A549 (cell line): ENCODE results near the gene SEC22C. TPM values are rescaled to one million over a fixed set of nuclear protein-coding genes. Genes with fewer than 3 reads are reported as not detected.

ENCODE experiments used
- ATAC-seq, 2 experiments: fragments of 200-7000 bp in 1 of 2; fragments of >200 bp in 1 of 2; cut with Nextera tagmentation in 1 of 2; cut with Tn5 transposase in 1 of 2; 3 replicates each; pipeline versions ENCODE4 v1.8.0 to v1.9.1; 2018 to 2020; ENCODE audit warnings: mild to moderate bottlenecking in 1 of 2, moderate library complexity in 1 of 2
- CTCF ChIA-PET: fragments of 300-600 bp; sonication (Branson Sonifier 250); formaldehyde crosslinking; extraction: SDS; loops from one replicate; lab custom pipeline; 2021; ENCODE audit warnings: antibody characterized with exemption, inconsistent platforms; lab: Yijun Ruan, JAX
- POLR2A ChIA-PET: fragments of 350-600 bp; formaldehyde crosslinking; extraction: SDS; loops from one replicate; lab custom pipeline; 2021; ENCODE audit warnings: antibody characterized with exemption, inconsistent platforms; lab: Yijun Ruan, JAX
- DNase-seq, 2 experiments: peaks; one replicate each; pipeline versions ENCODE4 v3.0.0 to v3.0.0-alpha.2; 2011 to 2016; ENCODE audit warnings: low read depth in 1 of 2, low spot score in 1 of 2
- FAIRE-seq: peaks from 2 replicates; lab custom pipeline; 2011; peaks lifted over from hg19 to GRCh38; lab: Jason Lieb, UNC
- H3K27ac ChIP-seq, 2 experiments: fragments of >200 bp; sonication (Bioruptor Twin); formaldehyde crosslinking; 3 replicates each; pipeline ENCODE4 v1.5.1; 2016 to 2017
- H3K4me1 ChIP-seq: fragments of >200 bp; sonication (Bioruptor Twin); formaldehyde crosslinking; 3 replicates; pipeline ENCODE4 v1.6.1; 2016
- H3K4me2 ChIP-seq: fragments of >200 bp; sonication (Bioruptor Twin); formaldehyde crosslinking; 3 replicates; pipeline ENCODE4 v1.6.1; 2016
- H3K4me3 ChIP-seq: fragments of >200 bp; sonication (Bioruptor Twin); formaldehyde crosslinking; 3 replicates; pipeline ENCODE4 v1.5.1; 2016
- H3K9me3 ChIP-seq: fragments of >200 bp; sonication (Bioruptor Twin); formaldehyde crosslinking; 3 replicates; pipeline ENCODE4 v1.6.1; 2016
- BHLHE40 ChIP-seq: IDR thresholded peaks from 2 replicates; pipeline ENCODE4 v1.6.1; 2012; ENCODE audit warnings: low read depth, low read length, inconsistent platforms
- CBX2 ChIP-seq: fragments of 200-600 bp; sonication (generic); IDR thresholded peaks from 2 replicates; pipeline ENCODE4 v1.6.1; 2016; ENCODE audit warnings: low read depth, mild to moderate bottlenecking, borderline replicate concordance
- CEBPB ChIP-seq, 2 experiments: fragments of >200 bp in 1 of 2; sonication (Bioruptor Twin) in 1 of 2; formaldehyde crosslinking in 1 of 2; IDR thresholded peaks; 2 replicates each; pipeline ENCODE4 v1.6.1; 2012 to 2016
- CTCF ChIP-seq: fragments of >200 bp; sonication (Bioruptor Twin); formaldehyde crosslinking; IDR thresholded peaks from 3 replicates; pipeline ENCODE4 v1.5.1; 2016
- EHMT2 ChIP-seq: fragments of 200-600 bp; sonication (generic); IDR thresholded peaks from 2 replicates; pipeline ENCODE4 v1.6.1; 2016; ENCODE audit warnings: antibody characterized with exemption, low read depth, mild to moderate bottlenecking, moderate library complexity
- FOXS1 ChIP-seq: fragments of 250-450 bp; sonication (Bioruptor Pico); IDR thresholded peaks from 2 replicates; pipeline ENCODE4 v1.5.0; 2020; ENCODE audit warnings: mild to moderate bottlenecking, moderate library complexity
- HEYL ChIP-seq: fragments of 250-450 bp; sonication (Bioruptor Pico); IDR thresholded peaks from 2 replicates; pipeline ENCODE4 v1.8.0; 2021; ENCODE audit warnings: mild to moderate bottlenecking, moderate library complexity
- HOXA7 ChIP-seq: fragments of 250-450 bp; sonication (Bioruptor Pico); IDR thresholded peaks from 2 replicates; pipeline ENCODE4 v1.5.0; 2020; ENCODE audit warnings: mild to moderate bottlenecking, moderate library complexity
- NPAS2 ChIP-seq: fragments of 250-450 bp; sonication (Bioruptor Pico); IDR thresholded peaks from 2 replicates; pipeline ENCODE4 v1.8.0; 2022; ENCODE audit warnings: mild to moderate bottlenecking, moderate library complexity, borderline replicate concordance
- POLR2AphosphoS2 ChIP-seq: conservative IDR thresholded peaks from 2 replicates; pipeline ENCODE4 v1.6.1; 2012; ENCODE audit warnings: low read length, improper control_type of control experiment, inconsistent platforms
- RAD21 ChIP-seq, 2 experiments: fragments of >200 bp in 1 of 2; sonication (Bioruptor Twin) in 1 of 2; formaldehyde crosslinking in 1 of 2; IDR thresholded peaks in 1 of 2; conservative IDR thresholded peaks in 1 of 2; 2 replicates in 1 of 2; 3 replicates in 1 of 2; pipeline ENCODE4 v1.6.1; 2012 to 2018; ENCODE audit warnings: inconsistent platforms in 1 of 2
- RCOR1 ChIP-seq: fragments of 150-350 bp; IDR thresholded peaks from 2 replicates; pipeline ENCODE4 v1.6.1; 2014; ENCODE audit warnings: antibody characterized with exemption, low read length, low read depth
- REST ChIP-seq: fragments of 200-600 bp; sonication (generic); IDR thresholded peaks from 2 replicates; pipeline ENCODE4 v1.6.1; 2016; ENCODE audit warnings: antibody characterized with exemption, mild to moderate bottlenecking, moderate library complexity
- RFX5 ChIP-seq: fragments of 450-650 bp; IDR thresholded peaks from 2 replicates; pipeline ENCODE4 v1.7.1; 2014; ENCODE audit warnings: antibody characterized with exemption, mild to moderate bottlenecking, moderate library complexity
- SREBF2 ChIP-seq: fragments of 450-650 bp; IDR thresholded peaks from 2 replicates; pipeline ENCODE4 v1.6.1; 2014; ENCODE audit warnings: mild to moderate bottlenecking, moderate library complexity
- TFCP2L1 ChIP-seq: fragments of 250-450 bp; sonication (Bioruptor Pico); IDR thresholded peaks from 2 replicates; pipeline ENCODE4 v1.5.0; 2021; ENCODE audit warnings: mild to moderate bottlenecking
- ZSCAN20 ChIP-seq: fragments of 250-450 bp; sonication (Bioruptor Pico); IDR thresholded peaks from 2 replicates; pipeline ENCODE4 v1.8.0; 2022; ENCODE audit warnings: mild to moderate bottlenecking, moderate library complexity
- WGBS: methylation state at CpG from one replicate; pipeline ENCODE4 v1.1.6; 2017; ENCODE audit errors: missing lambda C conversion rate; 5-methylcytosine and 5-hydroxymethylcytosine counted together
- polyA plus RNA-seq, 4 experiments: library from polyadenylated mRNA; depleted of rRNA in 3 of 4; stranded (reverse); fragments of >200 nt; fragmentation: RNase III in 1 of 4; extraction: RNeasy Plus Mini Kit Qiagen cat#74134 plus additional on column Dnase treatment in 1 of 4; gene quantifications; 2 replicates in 3 of 4; 3 replicates in 1 of 4; pipeline ENCODE4 v1.2.3, GENCODE V29; 2011 to 2017
- TF ChIP-seq, protein P1 (sequence below): fragments of 150-350 bp; IDR thresholded peaks from 2 replicates; pipeline ENCODE4 v1.6.1; 2014; ENCODE audit warnings: low read depth, mild to moderate bottlenecking, low read length
- TF ChIP-seq, protein P2 (sequence below): fragments of >200 bp; sonication (Bioruptor Twin); formaldehyde crosslinking; IDR thresholded peaks from 2 replicates; pipeline ENCODE4 v1.6.1; 2016
- TF ChIP-seq, protein P3 (sequence below): IDR thresholded peaks from 2 replicates; pipeline ENCODE4 v1.6.1; 2012; ENCODE audit warnings: low read depth, borderline replicate concordance

The SEC22C gene
- polyA plus RNA-seq, 2 of the 4 experiments (the other 2 are of a cell fraction) = 31.0 to 36.2 TPM

GRCh38 chr3:42590989-42591756, 9.4 kb upstream of the SEC22C start:
- DNase-seq (no peak), FAIRE-seq (no peak)
- Histone ChIP-seq H3K4me1 (peaks cover 13% of the 10 kb centered on the region), H3K9me3 (no peaks in the 10 kb centered on the region), H3K4me2 (peak overlapping the region; percentile 96), H3K27ac (peak overlapping the region; percentile 84 to 90)
- 32% methylated on average over 27 of the region's 44 CpGs for WGBS
- POLR2A ChIA-PET = interaction anchor here (0.7 to 2.9 kb wide), 7 partner anchors 10 to 61 kb away, joined by 3 to 47 read pairs (median 5); partner anchors contain the start of genes NKTR and SEC22C
- CTCF ChIA-PET = interaction anchor here (0.6 to 0.9 kb wide), 2 partner anchors 55 to 123 kb away, joined by 3 read pairs; no protein-coding TSS in a partner anchor
- TF ChIP-seq SREBF2 (no peak), EHMT2 (no peak), RCOR1 (no peak), RFX5 (no peak), HEYL (CRISPR knock-in tag) (no peak), POLR2AphosphoS2 (no peak), ZSCAN20 (CRISPR knock-in tag) (no peak), CTCF (no peak), TFCP2L1 (no peak), NPAS2 (no peak), FOXS1 (CRISPR knock-in tag) (no peak), CEBPB (IDR thresholded peaks at IDR 0.05) (no peak), CBX2 (no peak), RAD21 (conservative IDR thresholded peaks at IDR 0.05 in 1 of 2, IDR thresholded peaks at IDR 0.05 in 1 of 2) (no peak), BHLHE40 (no peak), REST (no peak), HOXA7 (no peak)
- TF ChIP-seq, protein P1, sequence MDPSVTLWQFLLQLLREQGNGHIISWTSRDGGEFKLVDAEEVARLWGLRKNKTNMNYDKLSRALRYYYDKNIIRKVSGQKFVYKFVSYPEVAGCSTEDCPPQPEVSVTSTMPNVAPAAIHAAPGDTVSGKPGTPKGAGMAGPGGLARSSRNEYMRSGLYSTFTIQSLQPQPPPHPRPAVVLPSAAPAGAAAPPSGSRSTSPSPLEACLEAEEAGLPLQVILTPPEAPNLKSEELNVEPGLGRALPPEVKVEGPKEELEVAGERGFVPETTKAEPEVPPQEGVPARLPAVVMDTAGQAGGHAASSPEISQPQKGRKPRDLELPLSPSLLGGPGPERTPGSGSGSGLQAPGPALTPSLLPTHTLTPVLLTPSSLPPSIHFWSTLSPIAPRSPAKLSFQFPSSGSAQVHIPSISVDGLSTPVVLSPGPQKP = no peak
- TF ChIP-seq, protein P2, sequence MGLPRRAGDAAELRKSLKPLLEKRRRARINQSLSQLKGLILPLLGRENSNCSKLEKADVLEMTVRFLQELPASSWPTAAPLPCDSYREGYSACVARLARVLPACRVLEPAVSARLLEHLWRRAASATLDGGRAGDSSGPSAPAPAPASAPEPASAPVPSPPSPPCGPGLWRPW = no peak
- TF ChIP-seq, protein P3, sequence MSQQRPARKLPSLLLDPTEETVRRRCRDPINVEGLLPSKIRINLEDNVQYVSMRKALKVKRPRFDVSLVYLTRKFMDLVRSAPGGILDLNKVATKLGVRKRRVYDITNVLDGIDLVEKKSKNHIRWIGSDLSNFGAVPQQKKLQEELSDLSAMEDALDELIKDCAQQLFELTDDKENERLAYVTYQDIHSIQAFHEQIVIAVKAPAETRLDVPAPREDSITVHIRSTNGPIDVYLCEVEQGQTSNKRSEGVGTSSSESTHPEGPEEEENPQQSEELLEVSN = no peak
- TF ChIP-seq, all 56 proteins: peak for 0
- peak in 1 of 2 experiments; percentile 77; a peak in 3 of 6 replicates for ATAC-seq
- H3K4me3 ChIP-seq = peak overlapping the region; percentile 89
